ENCODE data around the gene OR52N1. TPM values are rescaled to one million over a fixed set of nuclear protein-coding genes. Genes with fewer than 3 reads are reported as not detected.

Gene OR52N1
- polyA plus RNA-seq (2012; ENCODE audit: insufficient read length, low read depth): not detected

- no peak for TF ChIP-seq POLR2AphosphoS5 (IDR thresholded peaks at IDR 0.05; ENCODE audit: low read depth, low read length)
- TF ChIP-seq REST (IDR thresholded peaks at IDR 0.05; ENCODE audit: insufficient read depth in 1 of 2, low read depth in 2 of 2, low read length in 2 of 2): no peak
- no peak for TF ChIP-seq SIN3A (IDR thresholded peaks at IDR 0.05; ENCODE audit: borderline replicate concordance, insufficient read depth, low read length)
- TF ChIP-seq TAF1 (IDR thresholded peaks at IDR 0.05; ENCODE audit: borderline replicate concordance, insufficient read depth, low read length): no peak
- TF ChIP-seq FOXP2 (optimal IDR thresholded peaks at IDR 0.05; ENCODE audit: borderline replicate concordance, extremely low read depth, extremely low read length, insufficient read depth): no peak
Measured at GRCh38 chr11:5791165-5791564, at the start of gene OR52N1. OR52N1 (minus strand) TSS chr11:5791265; CDS start chr11:5788816, 2,449 bp downstream.

GRCh38 chr11:5837695-5838094 is 46.6 kb upstream of the OR52N1 start:
- TF ChIP-seq POLR2AphosphoS5 (IDR thresholded peaks at IDR 0.05; ENCODE audit: low read depth, low read length): no peak
- TF ChIP-seq TAF1 (IDR thresholded peaks at IDR 0.05; ENCODE audit: borderline replicate concordance, insufficient read depth, low read length): no peak
- TF ChIP-seq FOXP2 (optimal IDR thresholded peaks at IDR 0.05; ENCODE audit: borderline replicate concordance, extremely low read depth, extremely low read length, insufficient read depth): no peak
- no peak for TF ChIP-seq REST (IDR thresholded peaks at IDR 0.05; ENCODE audit: insufficient read depth in 1 of 2, low read depth in 2 of 2, low read length in 2 of 2)
- no peak for TF ChIP-seq SIN3A (IDR thresholded peaks at IDR 0.05; ENCODE audit: borderline replicate concordance, insufficient read depth, low read length)

- TF ChIP-seq TAF1 (IDR thresholded peaks at IDR 0.05; ENCODE audit: borderline replicate concordance, insufficient read depth, low read length): no peak
- TF ChIP-seq POLR2AphosphoS5 (IDR thresholded peaks at IDR 0.05; ENCODE audit: low read depth, low read length): no peak
- TF ChIP-seq REST (IDR thresholded peaks at IDR 0.05; ENCODE audit: insufficient read depth in 1 of 2, low read depth in 2 of 2, low read length in 2 of 2): no peak
Measured at GRCh38 chr11:5833446-5833845, 42.4 kb upstream of the OR52N1 start.

GRCh38 chr11:5831196-5831829 is 40.2 kb upstream of the OR52N1 start:
- TF ChIP-seq SIN3A (IDR thresholded peaks at IDR 0.05; ENCODE audit: borderline replicate concordance, insufficient read depth, low read length): no peak
- TF ChIP-seq TAF1 (IDR thresholded peaks at IDR 0.05; ENCODE audit: borderline replicate concordance, insufficient read depth, low read length): no peak
- TF ChIP-seq FOXP2 (optimal IDR thresholded peaks at IDR 0.05; ENCODE audit: borderline replicate concordance, extremely low read depth, extremely low read length, insufficient read depth): no peak

- no peak for TF ChIP-seq SIN3A (IDR thresholded peaks at IDR 0.05; ENCODE audit: borderline replicate concordance, insufficient read depth, low read length)
- TF ChIP-seq FOXP2 (optimal IDR thresholded peaks at IDR 0.05; ENCODE audit: borderline replicate concordance, extremely low read depth, extremely low read length, insufficient read depth): no peak
- no peak for TF ChIP-seq REST (IDR thresholded peaks at IDR 0.05; ENCODE audit: insufficient read depth in 1 of 2, low read depth in 2 of 2, low read length in 2 of 2)
- TF ChIP-seq POLR2AphosphoS5 (IDR thresholded peaks at IDR 0.05; ENCODE audit: low read depth, low read length): no peak
- TF ChIP-seq TAF1 (IDR thresholded peaks at IDR 0.05; ENCODE audit: borderline replicate concordance, insufficient read depth, low read length): no peak
Measured at GRCh38 chr11:5818245-5818886, 27.3 kb upstream of the OR52N1 start.

All from PFSK-1 (cell line).